ENCODE results near the gene TMED10.
"Not testable (repeated sequence)": the region's sequence is repeated elsewhere in the genome, so short reads cannot be mapped to it uniquely, and the experiment has no call there.

Gene TMED10

GRCh38 chr14:75156111-75156510 is 20.3 kb downstream of the TMED10 start:
- peaks cover 4% of the 10 kb centered on the region for H3K4me1 ChIP-seq (ENCODE audit: control insufficient read depth, insufficient read depth, low read length)
- H3K4me2 ChIP-seq (ENCODE audit: low read length), result no peak overlapping the region
- H3K27me3 ChIP-seq (ENCODE audit: control insufficient read depth, insufficient read depth, low read length), result no peaks in the 10 kb centered on the region

DNA sequence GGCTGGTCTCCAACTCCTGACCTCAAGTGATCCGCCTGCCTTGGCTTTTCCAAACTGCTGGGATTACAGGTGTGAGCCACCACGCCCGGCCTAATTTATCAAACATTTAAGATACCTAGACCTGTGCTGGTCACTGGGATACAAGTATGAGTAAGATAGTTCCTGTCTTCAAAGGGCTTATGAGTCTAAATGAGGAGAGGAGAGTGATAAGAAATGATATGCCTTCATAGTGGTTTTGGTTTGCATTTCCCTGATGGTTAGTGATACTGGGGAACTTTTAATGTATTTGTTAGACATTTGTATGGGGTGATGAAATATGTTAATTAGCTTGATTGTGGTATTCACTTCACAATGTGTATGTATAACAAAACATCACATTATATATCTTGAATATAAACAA is 21.2 kb downstream of the TMED10 start:
- peaks cover 4% of the 10 kb centered on the region for H3K4me1 ChIP-seq (ENCODE audit: control insufficient read depth, insufficient read depth, low read length)
- H3K36me3 ChIP-seq (ENCODE audit: insufficient read depth, low read length), result peaks cover 13% of the 10 kb centered on the region
- H3K4me2 ChIP-seq (ENCODE audit: low read length), result no peak overlapping the region
- no peaks in the 10 kb centered on the region for H3K9me3 ChIP-seq (replicated peaks; ENCODE audit: low read length)
- no peak overlapping the region for H3K9ac ChIP-seq (ENCODE audit: low read depth, low read length)
- no peak overlapping the region for H3K4me3 ChIP-seq (ENCODE audit: low read length)
- no peaks in the 10 kb centered on the region for H3K27me3 ChIP-seq (ENCODE audit: control insufficient read depth, insufficient read depth, low read length)

More at GRCh38 chr14:75156111-75156510, 20.3 kb downstream of the TMED10 start:
- no peak overlapping the region for H3K4me3 ChIP-seq (ENCODE audit: low read length)
- peaks cover 7% of the 10 kb centered on the region for H3K36me3 ChIP-seq (ENCODE audit: insufficient read depth, low read length)
- no peak overlapping the region for H3K9ac ChIP-seq (ENCODE audit: low read depth, low read length)
- H3K9me3 ChIP-seq (replicated peaks; ENCODE audit: low read length), result no peaks in the 10 kb centered on the region

- Histone ChIP-seq H3K4me2 (ENCODE audit: low read length) (no peak overlapping the region), H3K9ac (ENCODE audit: low read depth, low read length) (no peak overlapping the region), H3K27me3 (ENCODE audit: control insufficient read depth, insufficient read depth, low read length) (no peaks in the 10 kb centered on the region), H3K4me3 (ENCODE audit: low read length) (no peak overlapping the region), H3K4me1 (ENCODE audit: control insufficient read depth, insufficient read depth, low read length) (peaks cover 2% of the 10 kb centered on the region), H3K36me3 (ENCODE audit: insufficient read depth, low read length) (peaks cover 14% of the 10 kb centered on the region), H3K9me3 (replicated peaks; ENCODE audit: low read length) (no peaks in the 10 kb centered on the region)
Measured at GRCh38 chr14:75153295-75153694, 23.1 kb downstream of the TMED10 start.

DNA sequence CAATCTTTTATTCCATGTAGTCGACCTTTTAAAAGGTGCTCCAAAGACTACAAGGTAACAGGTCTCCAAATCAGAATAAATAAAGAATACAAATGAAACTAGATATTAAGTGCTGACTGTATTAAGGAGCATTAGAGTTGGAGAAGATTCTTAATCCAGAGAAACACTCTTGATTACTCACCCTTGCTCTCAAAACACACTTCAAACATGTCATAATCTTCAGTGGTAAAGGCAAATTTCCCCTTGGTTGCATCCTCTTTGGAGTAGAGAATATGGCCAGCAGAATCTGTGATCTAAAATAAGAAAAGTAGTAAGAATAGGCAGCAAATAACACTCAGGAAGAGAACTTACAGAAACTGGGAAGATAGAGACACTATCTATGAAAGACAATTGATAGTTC is 24.6 kb downstream of the TMED10 start:
- no peak overlapping the region for H3K4me2 ChIP-seq (ENCODE audit: low read length)
- H3K4me3 ChIP-seq (ENCODE audit: low read length), result no peak overlapping the region
- peaks cover 14% of the 10 kb centered on the region for H3K36me3 ChIP-seq (ENCODE audit: insufficient read depth, low read length)
- H3K27me3 ChIP-seq (ENCODE audit: control insufficient read depth, insufficient read depth, low read length), result no peaks in the 10 kb centered on the region
- H3K4me1 ChIP-seq (ENCODE audit: control insufficient read depth, insufficient read depth, low read length), result peaks cover 15% of the 10 kb centered on the region
- H3K9ac ChIP-seq (ENCODE audit: low read depth, low read length), result no peak overlapping the region
- H3K9me3 ChIP-seq (replicated peaks; ENCODE audit: low read length), result no peaks in the 10 kb centered on the region

DNA sequence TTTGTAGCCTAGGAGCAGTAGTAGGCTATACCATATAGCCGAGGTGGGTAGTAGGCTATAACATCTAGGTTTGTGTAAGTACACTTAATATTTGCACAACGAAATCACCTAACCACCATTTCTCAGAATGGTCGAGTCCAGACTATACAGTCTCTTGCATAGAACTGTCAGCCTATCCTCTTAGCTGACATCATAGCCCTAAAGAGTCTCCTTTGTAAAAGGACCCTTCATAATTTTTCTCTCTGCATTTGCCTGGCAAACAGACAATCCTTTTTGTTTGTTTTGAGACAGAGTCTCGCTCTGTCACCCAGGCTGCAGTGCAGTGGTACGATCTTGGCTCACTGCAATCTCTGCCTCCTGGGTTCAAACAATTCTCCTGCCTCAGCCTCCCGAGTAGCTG is 25.8 kb downstream of the TMED10 start:
- Histone ChIP-seq H3K4me1 (ENCODE audit: control insufficient read depth, insufficient read depth, low read length) (peaks cover 17% of the 10 kb centered on the region), H3K36me3 (ENCODE audit: insufficient read depth, low read length) (peaks cover 23% of the 10 kb centered on the region)
- H3K4me3 ChIP-seq (ENCODE audit: low read length); H3K27me3 ChIP-seq (ENCODE audit: control insufficient read depth, insufficient read depth, low read length); H3K9me3 ChIP-seq (replicated peaks; ENCODE audit: low read length); H3K4me2 ChIP-seq (ENCODE audit: low read length); H3K9ac ChIP-seq (ENCODE audit: low read depth, low read length): not testable (repeated sequence)

DNA sequence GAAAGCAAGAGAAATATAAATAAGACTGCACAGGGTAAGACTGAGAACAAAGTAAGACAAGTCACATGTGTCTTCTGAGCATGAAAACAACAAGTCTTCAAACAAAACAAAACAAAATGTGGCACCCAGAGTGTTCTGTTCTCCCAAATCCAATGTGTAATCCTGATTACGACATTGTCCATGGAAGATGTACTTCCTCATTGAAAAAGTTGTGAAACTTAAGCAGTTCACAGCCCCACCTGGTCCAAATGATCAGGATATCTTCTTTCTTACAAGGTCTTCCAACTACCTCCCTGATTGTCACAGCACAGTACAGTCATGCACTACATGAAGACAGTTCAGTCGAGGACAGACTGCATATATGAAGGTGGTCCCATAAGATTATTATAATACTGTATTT is 26.3 kb downstream of the TMED10 start:
- Histone ChIP-seq H3K4me1 (ENCODE audit: control insufficient read depth, insufficient read depth, low read length) (peaks cover 17% of the 10 kb centered on the region), H3K9me3 (replicated peaks; ENCODE audit: low read length) (no peaks in the 10 kb centered on the region), H3K36me3 (ENCODE audit: insufficient read depth, low read length) (peaks cover 24% of the 10 kb centered on the region), H3K4me3 (ENCODE audit: low read length) (no peak overlapping the region), H3K4me2 (ENCODE audit: low read length) (no peak overlapping the region), H3K9ac (ENCODE audit: low read depth, low read length) (no peak overlapping the region), H3K27me3 (ENCODE audit: control insufficient read depth, insufficient read depth, low read length) (no peaks in the 10 kb centered on the region)

DNA sequence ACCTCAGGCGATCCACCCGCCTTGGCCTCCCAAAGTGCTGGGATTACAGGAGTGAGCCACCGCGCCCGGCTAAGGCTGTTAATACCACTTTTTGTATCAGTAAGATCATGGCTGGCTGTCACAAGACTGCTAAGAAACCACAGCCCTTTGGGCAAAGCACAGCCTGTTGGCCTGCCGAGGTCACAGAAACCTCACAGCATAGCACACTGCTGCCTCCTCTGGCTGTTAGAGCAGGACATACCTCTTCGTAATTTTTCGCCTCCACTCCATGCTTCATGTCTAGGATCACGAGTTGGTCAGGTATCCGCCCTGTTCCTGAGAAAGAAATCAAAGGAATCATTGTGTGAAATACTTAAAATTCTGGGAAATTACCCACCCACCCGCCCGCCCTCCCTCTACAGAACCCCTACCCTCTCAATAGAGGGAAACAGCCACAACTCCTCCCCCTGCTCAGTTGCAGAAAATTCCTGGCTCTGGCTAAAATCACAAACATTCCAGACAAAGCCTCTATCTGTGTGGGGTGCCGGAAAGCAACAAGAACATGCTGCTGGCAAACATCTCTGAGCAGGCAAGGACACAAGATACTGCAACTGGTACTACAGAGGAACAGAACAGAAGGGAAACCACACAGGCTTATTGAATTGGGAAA is 28.9 kb downstream of the TMED10 start:
- Histone ChIP-seq H3K9me3 (replicated peaks; ENCODE audit: low read length) (no peaks in the 10 kb centered on the region), H3K27me3 (ENCODE audit: control insufficient read depth, insufficient read depth, low read length) (no peaks in the 10 kb centered on the region), H3K9ac (ENCODE audit: low read depth, low read length) (peak overlapping the region; percentile 62), H3K4me1 (ENCODE audit: control insufficient read depth, insufficient read depth, low read length) (peaks cover 20% of the 10 kb centered on the region), H3K4me3 (ENCODE audit: low read length) (no peak overlapping the region), H3K36me3 (ENCODE audit: insufficient read depth, low read length) (peaks cover 28% of the 10 kb centered on the region), H3K4me2 (ENCODE audit: low read length) (peak overlapping the region; percentile 25)

DNA sequence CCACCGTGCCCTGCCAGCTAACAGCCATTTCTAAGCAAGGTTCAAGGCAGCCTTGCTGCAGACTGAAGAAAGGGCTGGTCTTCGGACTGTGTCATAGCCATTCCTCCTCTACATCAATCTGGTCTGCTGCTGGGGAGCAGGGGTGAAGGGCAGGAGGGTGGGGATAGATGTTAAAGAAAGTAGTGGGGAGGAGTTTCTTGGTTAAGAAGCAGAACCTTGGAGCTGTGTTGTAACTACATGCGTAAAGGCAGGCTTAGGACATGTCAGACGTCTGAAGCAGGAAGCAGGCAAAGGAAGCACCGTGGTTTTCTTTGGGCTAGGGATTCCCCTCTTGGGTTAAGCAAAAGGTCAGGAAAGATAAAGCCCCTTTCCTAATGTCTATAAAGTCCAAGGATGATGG is 31.5 kb downstream of the TMED10 start:
- Histone ChIP-seq H3K27me3 (ENCODE audit: control insufficient read depth, insufficient read depth, low read length) (no peaks in the 10 kb centered on the region), H3K36me3 (ENCODE audit: insufficient read depth, low read length) (peaks cover 19% of the 10 kb centered on the region), H3K4me1 (ENCODE audit: control insufficient read depth, insufficient read depth, low read length) (peaks cover 20% of the 10 kb centered on the region), H3K4me3 (ENCODE audit: low read length) (no peak overlapping the region), H3K9ac (ENCODE audit: low read depth, low read length) (no peak overlapping the region), H3K4me2 (ENCODE audit: low read length) (no peak overlapping the region), H3K9me3 (replicated peaks; ENCODE audit: low read length) (no peaks in the 10 kb centered on the region)

DNA sequence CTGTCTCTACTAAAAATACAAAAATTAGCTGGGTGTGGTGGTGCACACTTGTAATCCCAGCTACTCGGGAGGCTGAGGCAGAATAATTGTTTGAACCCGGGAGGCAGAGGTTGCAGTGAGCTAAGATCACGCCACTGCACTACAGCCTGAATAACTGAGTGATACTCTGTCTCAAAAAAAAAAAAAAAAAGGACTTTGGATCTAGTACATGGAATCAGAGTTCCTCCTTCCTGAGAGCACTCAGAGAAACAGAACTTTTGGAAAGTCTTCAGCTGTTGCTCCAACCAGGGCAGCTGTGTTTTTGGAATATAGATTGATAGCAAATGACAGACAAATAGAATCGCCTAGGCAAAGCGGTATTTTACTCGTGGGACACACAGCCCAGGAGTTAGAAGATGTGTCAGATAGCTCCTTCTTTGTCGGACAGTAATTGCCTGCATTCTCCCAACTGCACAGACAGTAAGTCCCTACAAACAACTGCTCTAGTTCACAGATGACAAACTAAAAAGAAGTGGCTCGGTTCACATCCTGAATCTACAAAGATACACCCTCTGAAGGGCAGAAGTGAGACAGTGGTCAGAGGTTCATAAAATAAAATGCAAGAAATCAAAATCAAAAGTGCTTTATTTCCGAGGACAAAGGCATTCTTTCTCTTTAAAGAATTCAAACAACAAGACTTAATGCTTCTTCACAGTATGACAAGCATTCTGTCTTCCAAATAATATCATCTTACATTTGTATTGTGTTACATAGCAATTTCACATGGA is 32.5 kb downstream of the TMED10 start:
- peaks cover 20% of the 10 kb centered on the region for H3K4me1 ChIP-seq (ENCODE audit: control insufficient read depth, insufficient read depth, low read length)

DNA sequence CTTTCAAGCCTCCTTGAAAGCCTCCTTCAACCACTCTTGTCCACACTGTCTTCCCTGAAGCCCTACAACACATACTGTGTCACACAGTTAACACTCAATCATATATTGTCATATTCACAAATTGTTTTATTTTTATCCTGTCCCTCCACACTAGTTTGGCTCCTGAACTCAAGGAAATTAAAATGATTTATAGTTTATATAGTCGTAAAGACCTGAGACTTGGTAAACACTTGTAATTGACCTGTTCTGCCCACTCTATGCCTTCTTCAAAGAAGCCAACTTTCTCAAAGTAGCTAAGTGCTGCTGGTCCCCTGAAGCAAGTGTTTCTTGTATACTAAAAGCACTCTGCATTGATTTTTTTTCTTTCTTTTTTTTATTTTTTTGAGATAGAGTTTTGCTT is 33.9 kb downstream of the TMED10 start:
- no peak overlapping the region for H3K9ac ChIP-seq (ENCODE audit: low read depth, low read length)
- peaks cover 19% of the 10 kb centered on the region for H3K36me3 ChIP-seq (ENCODE audit: insufficient read depth, low read length)
- no peaks in the 10 kb centered on the region for H3K9me3 ChIP-seq (replicated peaks; ENCODE audit: low read length)
- H3K4me2 ChIP-seq (ENCODE audit: low read length), result no peak overlapping the region
- peaks cover 11% of the 10 kb centered on the region for H3K4me1 ChIP-seq (ENCODE audit: control insufficient read depth, insufficient read depth, low read length)
- H3K27me3 ChIP-seq (ENCODE audit: control insufficient read depth, insufficient read depth, low read length), result no peaks in the 10 kb centered on the region
- H3K4me3 ChIP-seq (ENCODE audit: low read length), result no peak overlapping the region

More for the DNA sequence above, 32.5 kb downstream of the TMED10 start:
- H3K9ac ChIP-seq (ENCODE audit: low read depth, low read length), result no peak overlapping the region
- no peak overlapping the region for H3K4me3 ChIP-seq (ENCODE audit: low read length)
- peaks cover 19% of the 10 kb centered on the region for H3K36me3 ChIP-seq (ENCODE audit: insufficient read depth, low read length)
- H3K9me3 ChIP-seq (replicated peaks; ENCODE audit: low read length), result no peaks in the 10 kb centered on the region
- H3K4me2 ChIP-seq (ENCODE audit: low read length), result no peak overlapping the region
- H3K27me3 ChIP-seq (ENCODE audit: control insufficient read depth, insufficient read depth, low read length), result no peaks in the 10 kb centered on the region

GRCh38 chr14:75141967-75142366 is 34.4 kb downstream of the TMED10 start:
- Histone ChIP-seq H3K9me3 (replicated peaks; ENCODE audit: low read length) (no peaks in the 10 kb centered on the region), H3K4me2 (ENCODE audit: low read length) (no peak overlapping the region), H3K4me1 (ENCODE audit: control insufficient read depth, insufficient read depth, low read length) (peaks cover 6% of the 10 kb centered on the region), H3K4me3 (ENCODE audit: low read length) (no peak overlapping the region), H3K36me3 (ENCODE audit: insufficient read depth, low read length) (peaks cover 19% of the 10 kb centered on the region), H3K27me3 (ENCODE audit: control insufficient read depth, insufficient read depth, low read length) (no peaks in the 10 kb centered on the region), H3K9ac (ENCODE audit: low read depth, low read length) (no peak overlapping the region)

DNA sequence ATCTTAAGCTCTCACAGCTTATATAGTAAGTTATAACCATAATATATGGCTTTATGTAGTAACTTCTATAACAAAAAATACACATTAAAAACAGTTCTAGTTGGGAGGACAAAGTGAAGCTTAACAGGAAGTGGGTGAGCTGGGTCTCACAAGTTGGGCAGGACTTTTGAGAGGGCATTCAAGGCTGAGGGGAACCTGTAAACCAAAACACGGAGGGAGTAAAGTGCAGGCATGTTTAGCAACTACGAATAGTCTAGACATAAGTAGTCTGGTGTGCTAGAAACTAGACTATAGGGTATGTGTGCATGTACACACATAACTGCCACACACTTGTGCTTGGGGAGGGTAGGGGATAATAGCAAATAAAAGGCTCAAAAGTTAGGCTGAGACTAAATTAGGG is 35.4 kb downstream of the TMED10 start:
- Histone ChIP-seq H3K9ac (ENCODE audit: low read depth, low read length) (no peak overlapping the region), H3K4me1 (ENCODE audit: control insufficient read depth, insufficient read depth, low read length) (peaks cover 3% of the 10 kb centered on the region)

More for the DNA sequence above, 35.4 kb downstream of the TMED10 start:
- Histone ChIP-seq H3K4me2 (ENCODE audit: low read length) (no peak overlapping the region), H3K36me3 (ENCODE audit: insufficient read depth, low read length) (peaks cover 12% of the 10 kb centered on the region), H3K4me3 (ENCODE audit: low read length) (no peak overlapping the region), H3K9me3 (replicated peaks; ENCODE audit: low read length) (no peaks in the 10 kb centered on the region), H3K27me3 (ENCODE audit: control insufficient read depth, insufficient read depth, low read length) (no peaks in the 10 kb centered on the region)

Measured in skeletal muscle satellite cell (primary cell).